AG04449 (cell line): ENCODE results near the gene RANBP3.

Experiments used
- CTCF ChIA-PET: fragments of 350-600 bp; formaldehyde crosslinking; extraction: SDS; loops from one replicate; lab custom pipeline; 2021; ENCODE audit warnings: antibody characterized with exemption; lab: Yijun Ruan, JAX
- POLR2A ChIA-PET: fragments of 400-600, 350-600 bp; formaldehyde crosslinking; extraction: SDS; loops from one replicate; lab custom pipeline; 2020; ENCODE audit warnings: antibody characterized with exemption, inconsistent platforms; lab: Yijun Ruan, JAX
- DNase-seq: peaks from one replicate; pipeline ENCODE4 v3.0.0-alpha.2; 2010; ENCODE audit warnings: low read depth, low spot score
- H3K4me3 ChIP-seq: 2 replicates; pipeline ENCODE4 v1.5.1; 2011; ENCODE audit warnings: low read depth, mild to moderate bottlenecking, control low read depth, low read length
- TF ChIP-seq, protein P1 (sequence below): IDR thresholded peaks from one replicate; pipeline ENCODE4 v1.5.1; 2011; ENCODE audit warnings: mild to moderate bottlenecking, moderate library complexity, low read length, control low read depth, inconsistent platforms; ENCODE audit not compliant: insufficient read depth; ENCODE audit errors: missing control alignments

RANBP3 gene

GRCh38 chr19:6015841-6016545, 38.1 kb upstream of the RANBP3 start:
- ChIA-PET CTCF (interaction anchor here (0.7 to 3.7 kb wide), 7 partner anchors 15 to 212 kb away, joined by 3 to 27 read pairs (median 4); no protein-coding TSS in a partner anchor), POLR2A (no interaction called here)
- DNase-seq = no peak
- TF ChIP-seq, protein P1, sequence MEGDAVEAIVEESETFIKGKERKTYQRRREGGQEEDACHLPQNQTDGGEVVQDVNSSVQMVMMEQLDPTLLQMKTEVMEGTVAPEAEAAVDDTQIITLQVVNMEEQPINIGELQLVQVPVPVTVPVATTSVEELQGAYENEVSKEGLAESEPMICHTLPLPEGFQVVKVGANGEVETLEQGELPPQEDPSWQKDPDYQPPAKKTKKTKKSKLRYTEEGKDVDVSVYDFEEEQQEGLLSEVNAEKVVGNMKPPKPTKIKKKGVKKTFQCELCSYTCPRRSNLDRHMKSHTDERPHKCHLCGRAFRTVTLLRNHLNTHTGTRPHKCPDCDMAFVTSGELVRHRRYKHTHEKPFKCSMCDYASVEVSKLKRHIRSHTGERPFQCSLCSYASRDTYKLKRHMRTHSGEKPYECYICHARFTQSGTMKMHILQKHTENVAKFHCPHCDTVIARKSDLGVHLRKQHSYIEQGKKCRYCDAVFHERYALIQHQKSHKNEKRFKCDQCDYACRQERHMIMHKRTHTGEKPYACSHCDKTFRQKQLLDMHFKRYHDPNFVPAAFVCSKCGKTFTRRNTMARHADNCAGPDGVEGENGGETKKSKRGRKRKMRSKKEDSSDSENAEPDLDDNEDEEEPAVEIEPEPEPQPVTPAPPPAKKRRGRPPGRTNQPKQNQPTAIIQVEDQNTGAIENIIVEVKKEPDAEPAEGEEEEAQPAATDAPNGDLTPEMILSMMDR = no peak
- H3K4me3 ChIP-seq = no peak overlapping the region

DNA sequence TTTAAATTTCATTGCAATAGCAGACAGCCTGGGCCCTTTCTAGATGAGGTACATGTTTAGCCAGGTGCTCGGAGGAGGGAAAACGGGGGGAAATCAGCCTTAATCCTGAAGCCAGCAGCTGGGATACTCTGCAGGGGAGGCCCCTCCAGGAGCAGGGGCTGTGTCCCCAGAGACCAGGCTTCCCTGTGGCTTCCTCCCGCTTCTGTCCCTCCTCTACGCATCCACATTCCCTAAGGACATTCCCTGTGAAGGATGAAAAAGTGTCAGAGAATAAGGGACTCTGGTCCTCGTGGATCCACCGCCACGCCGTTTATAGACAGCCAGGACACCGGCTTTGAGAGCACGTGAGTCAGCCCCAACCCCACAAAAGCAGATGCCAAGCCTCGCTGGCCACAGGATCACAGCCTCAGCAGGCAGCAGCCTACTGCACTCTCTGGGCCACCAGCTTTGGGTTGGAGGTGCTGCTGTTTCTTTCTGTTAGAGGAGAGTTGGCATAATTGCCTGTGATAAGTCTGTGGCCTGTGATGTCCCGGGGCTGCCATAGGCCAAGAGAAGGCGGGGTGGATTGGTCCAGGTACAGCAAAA, 36.7 kb upstream of the RANBP3 start:
- DNase-seq = no peak
- ChIA-PET POLR2A (no interaction called here), CTCF (interaction anchor here (1.0 to 3.7 kb wide), 5 partner anchors 8 to 47 kb away, joined by 3 to 29 read pairs (median 6); no protein-coding TSS in a partner anchor)
- TF ChIP-seq, protein P1 = no peak
- H3K4me3 ChIP-seq = no peak overlapping the region

GRCh38 chr19:6012426-6013170, 34.7 kb upstream of the RANBP3 start:
- POLR2A ChIA-PET = no interaction called here
- no peak for DNase-seq
- CTCF ChIA-PET = interaction anchor here (1.3 to 3.7 kb wide), 5 partner anchors 10 to 208 kb away, joined by 4 to 29 read pairs (median 7); no protein-coding TSS in a partner anchor
- TF ChIP-seq, protein P1 = no peak
- H3K4me3 ChIP-seq = no peak overlapping the region

DNA sequence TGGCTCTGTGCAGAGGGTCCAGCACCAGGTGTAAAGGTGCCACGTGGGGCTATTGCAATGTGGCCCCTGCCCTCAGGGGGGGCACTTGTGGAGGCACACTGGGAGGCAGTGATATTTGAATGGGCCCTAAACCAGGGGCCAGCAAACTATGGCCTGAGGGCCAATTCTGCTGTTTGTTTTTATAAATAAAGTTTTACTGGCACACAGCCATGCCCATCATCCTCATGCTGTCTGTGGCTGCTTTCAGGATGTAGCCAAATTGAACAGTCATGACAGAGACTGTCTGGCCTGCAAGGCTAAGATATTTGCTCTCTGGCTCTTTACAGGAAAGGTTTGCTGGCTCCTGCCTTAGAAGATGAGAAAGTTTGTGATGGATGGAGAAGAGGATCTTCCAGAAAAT, 33.9 kb upstream of the RANBP3 start:
- no peak overlapping the region for H3K4me3 ChIP-seq
- ChIA-PET CTCF (interaction anchor here (1.1 to 1.7 kb wide), 3 partner anchors 10 to 208 kb away, joined by 3 to 6 read pairs (median 5); no protein-coding TSS in a partner anchor), POLR2A (no interaction called here)
- TF ChIP-seq, protein P1 = no peak
- DNase-seq = no peak

DNA sequence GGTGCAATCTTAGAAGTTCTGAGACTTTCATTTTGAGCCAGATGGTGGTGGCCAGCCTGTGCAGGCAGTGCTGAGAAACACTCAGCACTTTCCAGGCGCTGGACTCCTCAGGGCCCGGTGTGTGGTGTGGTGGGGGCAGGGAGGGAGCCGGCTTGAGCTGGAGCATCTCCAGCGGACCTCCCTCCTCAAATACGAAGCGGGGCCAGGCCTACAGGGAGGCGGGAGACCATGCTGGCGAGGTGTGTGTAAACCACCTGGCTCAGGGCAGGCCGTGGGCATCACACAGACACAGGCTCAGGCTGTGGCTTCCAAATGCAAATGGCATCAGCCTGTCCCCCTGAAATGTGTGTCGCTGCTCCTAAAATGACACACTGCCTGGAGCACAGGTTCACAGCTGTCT, 33.3 kb upstream of the RANBP3 start:
- H3K4me3 ChIP-seq = no peak overlapping the region
- DNase-seq = no peak
- TF ChIP-seq, protein P1 = no peak
- CTCF ChIA-PET = interaction anchor here (1.1 to 1.7 kb wide), 3 partner anchors 9 to 207 kb away, joined by 3 to 6 read pairs (median 5); no protein-coding TSS in a partner anchor
- POLR2A ChIA-PET = no interaction called here
